ENCODE data around the gene MTIF2.

GRCh38 chr2:55204950-55205349 is 64.1 kb downstream of the MTIF2 start:
- TF ChIP-seq CTCF (IDR thresholded peaks at IDR 0.05; ENCODE audit: poor library complexity) (no peak), EZH2 (IDR thresholded peaks at IDR 0.05; ENCODE audit: borderline replicate concordance) (no peak), EZH2phosphoT487 (IDR thresholded peaks at IDR 0.05; ENCODE audit: low read depth, severe bottlenecking, unreplicated experiment) (no peak)
